Measurements from ENCODE around the gene ETNK1. TPM values are rescaled to one million over a fixed set of nuclear protein-coding genes. Genes with fewer than 3 reads are reported as not detected.
A peak's percentile ranks its signal among the peaks of the same experiment; 100 is the strongest.

ETNK1 gene
- polyA plus RNA-seq, 3 donors = 13.7 to 17.3 (median 16.5) TPM

GRCh38 chr12:22687361-22688076 lies 62.5 kb downstream of the ETNK1 start:
- peak overlapping the region; percentile 28 to 63 for H3K4me3 Mint-ChIP-seq
- Histone ChIP-seq H3K4me1 (ENCODE audit: control insufficient read depth in 1 of 2, insufficient read depth in 2 of 2, low read length in 2 of 2) (peaks cover 47 to 88% of the 10 kb centered on the region in 2 donors), H3K9ac (ENCODE audit: insufficient read depth, low read length, poor library complexity, severe bottlenecking) (peak overlapping the region; percentile 49), H3K4me2 (replicated peaks; ENCODE audit: extremely low read depth, low read length, poor library complexity, severe bottlenecking) (peak overlapping the region; percentile 66), H3K27ac (ENCODE audit: low read depth in 1 of 2, low read length in 2 of 2) (peak overlapping the region in 1 of 2 donors; percentile 83), H3K36me3 (replicated peaks in 1 of 2; ENCODE audit: control insufficient read depth in 1 of 2, insufficient read depth in 2 of 2, low read length in 2 of 2) (no peaks in the 10 kb centered on the region), H3K9me3 (replicated peaks in 1 of 2; ENCODE audit: control insufficient read depth in 1 of 2, insufficient read depth in 1 of 2, low read length in 2 of 2) (peaks cover 0 to 4% of the 10 kb centered on the region in 2 donors), H2AFZ (ENCODE audit: insufficient read depth, low read depth, low read length, poor library complexity, severe bottlenecking) (no peak overlapping the region), H3K27me3 (ENCODE audit: control insufficient read depth in 2 of 2, insufficient read depth in 2 of 2, low read length in 2 of 2) (no peaks in the 10 kb centered on the region), H3K79me2 (ENCODE audit: insufficient read depth, low read length) (peaks cover 20% of the 10 kb centered on the region), H3K4me3 (replicated peaks in 1 of 3; ENCODE audit: low read depth in 2 of 3, low read length in 3 of 3) (peak overlapping the region; percentile 16 to 68 (median 37)), H4K20me1 (ENCODE audit: insufficient read depth, low read length) (no peaks in the 10 kb centered on the region)
- WGBS (ENCODE audit: insufficient coverage) = no CpG with 5 or more reads among the region's 5 CpGs
- peaks cover 0 to 4% (median 1%) of the 10 kb centered on the region in 7 donors for H3K9me3 Mint-ChIP-seq
- H3K27me3 Mint-ChIP-seq (ENCODE audit: low read depth in 3 of 3) = peaks cover 0 to 2% (median 0%) of the 10 kb centered on the region in 3 donors
- H3K4me1 Mint-ChIP-seq = peaks cover 66% of the 10 kb centered on the region
- peaks cover 11 to 12% of the 10 kb centered on the region in 2 donors for H3K36me3 Mint-ChIP-seq
- peak overlapping the region; percentile 84 to 95 (median 93) for H3K27ac Mint-ChIP-seq
- TF ChIP-seq CTCF (IDR thresholded peaks at IDR 0.05) = no peak
- DNase-seq = peak; percentile 57 to 81 (median 68)
- intact Hi-C loops (cut with micrococcal nuclease) = no loop called here

- Mint-ChIP-seq H3K27ac (peak overlapping the region; percentile 49 to 87 (median 77)), H3K27me3 (ENCODE audit: low read depth in 3 of 3) (peaks cover 0 to 2% (median 0%) of the 10 kb centered on the region in 3 donors), H3K4me1 (peaks cover 49% of the 10 kb centered on the region), H3K4me3 (no peak overlapping the region), H3K36me3 (peaks cover 7 to 10% of the 10 kb centered on the region in 2 donors), H3K9me3 (peaks cover 0 to 13% (median 8%) of the 10 kb centered on the region in 7 donors)
- H3K27me3 ChIP-seq (ENCODE audit: control insufficient read depth in 2 of 2, insufficient read depth in 2 of 2, low read length in 2 of 2) = no peaks in the 10 kb centered on the region
- H3K9me3 ChIP-seq (replicated peaks in 1 of 2; ENCODE audit: control insufficient read depth in 1 of 2, insufficient read depth in 1 of 2, low read length in 2 of 2) = peaks cover 0 to 13% of the 10 kb centered on the region in 2 donors
- DNase-seq = peak in 2 of 3 donors; percentile 50 to 59
- intact Hi-C loops (cut with micrococcal nuclease) = no loop called here
- peak overlapping the region; percentile 59 for H3K4me2 ChIP-seq (replicated peaks; ENCODE audit: extremely low read depth, low read length, poor library complexity, severe bottlenecking)
- no peak for TF ChIP-seq CTCF (IDR thresholded peaks at IDR 0.05)
- H3K9ac ChIP-seq (ENCODE audit: insufficient read depth, low read length, poor library complexity, severe bottlenecking) = no peak overlapping the region
- H3K4me3 ChIP-seq (replicated peaks in 1 of 3; ENCODE audit: low read depth in 2 of 3, low read length in 3 of 3) = peak overlapping the region in 1 of 3 experiments; percentile 53
- no peaks in the 10 kb centered on the region for H4K20me1 ChIP-seq (ENCODE audit: insufficient read depth, low read length)
- H2AFZ ChIP-seq (ENCODE audit: insufficient read depth, low read depth, low read length, poor library complexity, severe bottlenecking) = no peak overlapping the region
- H3K79me2 ChIP-seq (ENCODE audit: insufficient read depth, low read length) = peaks cover 18% of the 10 kb centered on the region
- no peaks in the 10 kb centered on the region for H3K36me3 ChIP-seq (replicated peaks in 1 of 2; ENCODE audit: control insufficient read depth in 1 of 2, insufficient read depth in 2 of 2, low read length in 2 of 2)
- peaks cover 39 to 68% of the 10 kb centered on the region in 2 donors for H3K4me1 ChIP-seq (ENCODE audit: control insufficient read depth in 1 of 2, insufficient read depth in 2 of 2, low read length in 2 of 2)
- H3K27ac ChIP-seq (ENCODE audit: low read depth in 1 of 2, low read length in 2 of 2) = peak overlapping the region in 1 of 2 donors; percentile 83
- WGBS (ENCODE audit: insufficient coverage) = no CpG with 5 or more reads among the region's 2 CpGs
Measured at GRCh38 chr12:22689876-22690275, 64.9 kb downstream of the ETNK1 start.

Measured in CD14-positive monocyte (primary cell).